B cell (primary cell): Measurements from ENCODE around the gene PDZRN3. TPM values are rescaled to one million over a fixed set of nuclear protein-coding genes. Genes with fewer than 3 reads are reported as not detected.

Experiments used
- ATAC-seq: fragments of 200-7000 bp; cut with Tn5 transposase; one replicate; pipeline ENCODE4 v1.10.0; 2021; ENCODE audit warnings: low read depth, mild to moderate bottlenecking, moderate number of reproducible peaks, moderate library complexity
- CTCF ChIA-PET: fragments of 350-600 bp; sonication (Branson Sonifier 250); formaldehyde crosslinking; loops from one replicate; lab custom pipeline; 2021; ENCODE audit warnings: antibody characterized with exemption, inconsistent platforms; lab: Charles Lee
- POLR2A ChIA-PET: fragments of 350-600 bp; sonication (Branson Sonifier 250); formaldehyde crosslinking; loops from one replicate; lab custom pipeline; 2021; ENCODE audit warnings: antibody characterized with exemption; lab: Charles Lee
- DNase-seq: peaks from one replicate; pipeline ENCODE4 v3.0.0; 2013
- H2AFZ ChIP-seq: 2 replicates; pipeline ENCODE4 v1.6.1; 2012; ENCODE audit warnings: mild to moderate bottlenecking, low read depth, low read length; ENCODE audit not compliant: insufficient read depth, poor library complexity, severe bottlenecking
- H3K27ac ChIP-seq, 2 donors: 1 replicate in 1 of 2; 2 replicates in 1 of 2; pipeline ENCODE4 v1.5.1; 2012 to 2013; ENCODE audit warnings: low read length in 2 of 2, mild to moderate bottlenecking in 2 of 2, moderate library complexity in 1 of 2
- H3K27me3 ChIP-seq, 4 experiments: fragments of 200-600 bp in 1 of 4; sonication (generic) in 1 of 4; replicated peaks in 1 of 4; 1 replicate in 2 of 4; 2 replicates in 2 of 4; pipeline versions ENCODE4 v1.6.1 to v1.7.0; 2013 to 2016; ENCODE audit warnings: low read length in 3 of 4, mild to moderate bottlenecking in 2 of 4, mixed read lengths in 1 of 4, moderate library complexity in 1 of 4; ENCODE audit not compliant: insufficient read depth in 4 of 4, control insufficient read depth in 3 of 4; ENCODE audit errors: control extremely low read depth in 1 of 4
- H3K36me3 ChIP-seq, 2 experiments: replicated peaks in 1 of 2; 1 replicate in 1 of 2; 2 replicates in 1 of 2; pipeline versions ENCODE4 v1.6.1 to v1.7.1; 2013; ENCODE audit warnings: low read length in 1 of 2; ENCODE audit not compliant: insufficient read depth in 2 of 2, control insufficient read depth in 1 of 2; ENCODE audit errors: control extremely low read depth in 1 of 2, extremely low read depth in 1 of 2
- H3K4me1 ChIP-seq, 2 donors: fragments of 200-600 bp in 1 of 2; sonication (generic) in 1 of 2; 1 replicate in 1 of 2; 2 replicates in 1 of 2; pipeline versions ENCODE4 v1.5.1 to v1.6.1; 2013 to 2017; ENCODE audit warnings: low read length in 2 of 2; ENCODE audit not compliant: control insufficient read depth in 2 of 2, insufficient read depth in 2 of 2
- H3K4me2 ChIP-seq: replicated peaks from 2 replicates; pipeline ENCODE3; 2012; ENCODE audit warnings: mild to moderate bottlenecking, low read depth, low read length; ENCODE audit not compliant: poor library complexity, severe bottlenecking
- H3K4me3 ChIP-seq, 5 experiments: fragments of 200-600 bp in 1 of 5; sonication (generic) in 1 of 5; 1 replicate in 3 of 5; 2 replicates in 2 of 5; pipeline versions ENCODE4 v1.5.1 to v1.7.0; 2011 to 2016; ENCODE audit warnings: low read length in 4 of 5, mild to moderate bottlenecking in 4 of 5, low read depth in 2 of 5, control low read depth in 1 of 5, moderate library complexity in 1 of 5; ENCODE audit not compliant: insufficient read depth in 1 of 5; ENCODE audit errors: control extremely low read depth in 1 of 5, extremely low read depth in 1 of 5
- H3K79me2 ChIP-seq: fragments of 200-600 bp; sonication (generic); one replicate; pipeline ENCODE4 v1.6.0; 2016; ENCODE audit warnings: low read length; ENCODE audit not compliant: control insufficient read depth, insufficient read depth
- H3K9ac ChIP-seq: fragments of 200-600 bp; sonication (generic); 2 replicates; pipeline ENCODE4 v1.6.1; 2017; ENCODE audit warnings: mild to moderate bottlenecking, low read length, moderate library complexity
- H3K9me3 ChIP-seq, 3 donors: one replicate each; pipeline versions ENCODE4 v1.6.1 to v1.7.1; 2013; ENCODE audit warnings: low read length in 2 of 3; ENCODE audit not compliant: control insufficient read depth in 2 of 3, insufficient read depth in 1 of 3; ENCODE audit errors: control extremely low read depth in 1 of 3
- H4K20me1 ChIP-seq: 2 replicates; pipeline ENCODE4 v1.6.0; 2012; ENCODE audit warnings: mild to moderate bottlenecking, low read length; ENCODE audit not compliant: insufficient read depth, control insufficient read depth, poor library complexity, severe bottlenecking
- H3K27ac Mint-ChIP-seq: one replicate; pipeline ENCODE4 v1.8.0; 2021; ENCODE audit warnings: mixed read lengths
- H3K27me3 Mint-ChIP-seq: one replicate; pipeline ENCODE4 v1.8.0; 2021; ENCODE audit warnings: mixed read lengths
- H3K4me1 Mint-ChIP-seq: one replicate; pipeline ENCODE4 v1.8.0; 2021; ENCODE audit warnings: mixed read lengths
- H3K4me3 Mint-ChIP-seq: one replicate; pipeline ENCODE4 v1.8.0; 2021; ENCODE audit warnings: mixed read lengths
- H3K9me3 Mint-ChIP-seq: one replicate; pipeline ENCODE4 v1.8.0; 2022; ENCODE audit warnings: mixed read lengths; ENCODE audit not compliant: insufficient read depth
- CTCF ChIP-seq: fragments of 200-600 bp; IDR thresholded peaks from one replicate; pipeline ENCODE4 v1.8.0; 2022; ENCODE audit warnings: antibody characterized with exemption, mild to moderate bottlenecking
- EZH2 ChIP-seq: IDR thresholded peaks from 2 replicates; pipeline ENCODE4 v1.6.1; 2012; ENCODE audit warnings: borderline replicate concordance, low read depth, mild to moderate bottlenecking, moderate library complexity, low read length; ENCODE audit not compliant: insufficient read depth, poor library complexity, severe bottlenecking
- WGBS: methylation state at CpG from one replicate; pipeline ENCODE4 v1.1.5; 2013; ENCODE audit warnings: missing lambda C conversion rate; ENCODE audit not compliant: insufficient coverage; 5-methylcytosine and 5-hydroxymethylcytosine counted together
- intact Hi-C: fragments of 100-400 bp; cut with micrococcal nuclease; formaldehyde crosslinking; loops from one replicate; pipeline ENCODE4 v1.10.0; 2022
- polyA plus RNA-seq: library from polyadenylated mRNA; depleted of rRNA; stranded (reverse); fragments of >200 nt; gene quantifications from 2 replicates; pipeline ENCODE4 v1.2.3, GENCODE V29; 2012
- total RNA-seq, 2 donors: library from RNA; stranded (reverse); fragments of 120-200 nt in 1 of 2; gene quantifications; 1 replicate in 1 of 2; 2 replicates in 1 of 2; pipeline versions ENCODE4 v1.2.3 to v1.2.4, GENCODE V29; 2013 to 2022

Gene PDZRN3
- total and polyA plus RNA-seq, 2 donors (not counting 1 experiment from before 2014, with no cell fraction given), result not detected

- H3K9me3 ChIP-seq, result no peaks in the 10 kb centered on the region
- no peaks in the 10 kb centered on the region for H3K27me3 ChIP-seq
- H3K36me3 ChIP-seq, result no peaks in the 10 kb centered on the region
- Mint-ChIP-seq H3K9me3 (peaks cover 2% of the 10 kb centered on the region), H3K27ac (no peak overlapping the region), H3K4me3 (no peak overlapping the region), H3K4me1 (no peaks in the 10 kb centered on the region), H3K27me3 (no peaks in the 10 kb centered on the region)
- no peaks in the 10 kb centered on the region for H4K20me1 ChIP-seq
- ATAC-seq (no peak), DNase-seq (no peak)
- CTCF ChIA-PET, result no interaction called here
- TF ChIP-seq CTCF (no peak), EZH2 (no peak)
- no peak overlapping the region for H2AFZ ChIP-seq
- no peak overlapping the region for H3K27ac ChIP-seq
- H3K4me2 ChIP-seq, result no peak overlapping the region
- 100% methylated on average over 1 of the region's 2 CpGs for WGBS
- POLR2A ChIA-PET, result no interaction called here
- intact Hi-C loops, result no loop called here
- no peak overlapping the region for H3K4me3 ChIP-seq
- no peaks in the 10 kb centered on the region for H3K4me1 ChIP-seq
- no peak overlapping the region for H3K9ac ChIP-seq
- H3K79me2 ChIP-seq, result no peaks in the 10 kb centered on the region
Observed at GRCh38 chr3:73559749-73560148, 65.0 kb downstream of the PDZRN3 start.

GRCh38 chr3:73558727-73559075 lies 66.0 kb downstream of the PDZRN3 start:
- Histone ChIP-seq H3K4me2 (no peak overlapping the region), H3K36me3 (no peaks in the 10 kb centered on the region), H4K20me1 (no peaks in the 10 kb centered on the region), H3K27ac (no peak overlapping the region), H3K27me3 (no peaks in the 10 kb centered on the region), H2AFZ (no peak overlapping the region), H3K4me3 (no peak overlapping the region), H3K9ac (no peak overlapping the region), H3K9me3 (no peaks in the 10 kb centered on the region), H3K4me1 (no peaks in the 10 kb centered on the region), H3K79me2 (no peaks in the 10 kb centered on the region)
- no peak overlapping the region for H3K4me3 Mint-ChIP-seq
- H3K4me1 Mint-ChIP-seq, result no peaks in the 10 kb centered on the region
- no peak overlapping the region for H3K27ac Mint-ChIP-seq
- intact Hi-C loops, result no loop called here
- 100% methylated on average over 2 of the region's 4 CpGs for WGBS
- no peak for DNase-seq
- H3K27me3 Mint-ChIP-seq, result no peaks in the 10 kb centered on the region
- peaks cover 4% of the 10 kb centered on the region for H3K9me3 Mint-ChIP-seq
- no peak for TF ChIP-seq CTCF
- TF ChIP-seq EZH2, result no peak
- ATAC-seq, result no peak
- ChIA-PET POLR2A (no interaction called here), CTCF (no interaction called here)
